Tibial nerve (tissue), 4 donors: Measurements from ENCODE around the gene PSMB8.

ENCODE experiments used
- EP300 ChIP-seq, 2 donors: sonication (generic); formaldehyde crosslinking; IDR thresholded peaks; one replicate each; pipeline ENCODE4 v1.6.1; 2017; ENCODE audit warnings: antibody characterized with exemption in 2 of 2, mild to moderate bottlenecking in 1 of 2
- TF ChIP-seq, protein P1 (sequence below), 5 experiments: fragments of 200-600 bp in 3 of 5; fragments of 450-650 bp in 2 of 5; sonication (generic) in 3 of 5; IDR thresholded peaks; one replicate each; pipeline ENCODE4 v1.5.1; 2016 to 2019; ENCODE audit warnings: antibody characterized with exemption in 5 of 5, mild to moderate bottlenecking in 3 of 5, moderate library complexity in 2 of 5

DNA sequence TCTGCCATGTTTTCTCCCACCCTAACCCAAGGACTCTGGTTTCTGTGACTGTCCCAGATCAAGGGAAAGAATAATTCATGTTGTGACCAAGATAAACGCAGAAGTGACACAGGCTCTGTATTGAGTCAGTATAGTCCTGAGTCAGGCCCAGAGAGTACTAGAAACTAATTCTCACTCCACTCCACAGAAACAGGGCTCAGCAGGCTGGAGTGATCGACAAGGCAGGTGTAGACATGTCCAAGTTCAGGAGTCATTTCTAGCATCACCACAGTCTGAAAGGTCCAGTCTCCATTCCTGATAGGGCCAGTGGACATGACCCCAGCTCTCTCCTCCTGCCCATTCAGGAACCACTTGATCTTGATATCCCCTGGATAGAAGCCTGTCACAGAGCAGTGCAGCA, 29.7 kb downstream of the PSMB8 start:
- TF ChIP-seq, protein P1, sequence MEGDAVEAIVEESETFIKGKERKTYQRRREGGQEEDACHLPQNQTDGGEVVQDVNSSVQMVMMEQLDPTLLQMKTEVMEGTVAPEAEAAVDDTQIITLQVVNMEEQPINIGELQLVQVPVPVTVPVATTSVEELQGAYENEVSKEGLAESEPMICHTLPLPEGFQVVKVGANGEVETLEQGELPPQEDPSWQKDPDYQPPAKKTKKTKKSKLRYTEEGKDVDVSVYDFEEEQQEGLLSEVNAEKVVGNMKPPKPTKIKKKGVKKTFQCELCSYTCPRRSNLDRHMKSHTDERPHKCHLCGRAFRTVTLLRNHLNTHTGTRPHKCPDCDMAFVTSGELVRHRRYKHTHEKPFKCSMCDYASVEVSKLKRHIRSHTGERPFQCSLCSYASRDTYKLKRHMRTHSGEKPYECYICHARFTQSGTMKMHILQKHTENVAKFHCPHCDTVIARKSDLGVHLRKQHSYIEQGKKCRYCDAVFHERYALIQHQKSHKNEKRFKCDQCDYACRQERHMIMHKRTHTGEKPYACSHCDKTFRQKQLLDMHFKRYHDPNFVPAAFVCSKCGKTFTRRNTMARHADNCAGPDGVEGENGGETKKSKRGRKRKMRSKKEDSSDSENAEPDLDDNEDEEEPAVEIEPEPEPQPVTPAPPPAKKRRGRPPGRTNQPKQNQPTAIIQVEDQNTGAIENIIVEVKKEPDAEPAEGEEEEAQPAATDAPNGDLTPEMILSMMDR (IDR thresholded peaks at IDR 0.05), result no peak
- TF ChIP-seq EP300 (IDR thresholded peaks at IDR 0.05), result no peak
